Keratinocyte (primary cell): ENCODE measurements around the gene PRMT2. TPM values are rescaled to one million over a fixed set of nuclear protein-coding genes. Genes with fewer than 3 reads are reported as not detected.
"Not testable (repeated sequence)": the region's sequence is repeated elsewhere in the genome, so short reads cannot be mapped to it uniquely, and the experiment has no call there.

Experiments
- DNase-seq: peaks from one replicate; pipeline ENCODE4 v3.0.0-alpha.2; 2011; ENCODE audit warnings: low read depth, missing footprints, low spot score
- FAIRE-seq: peaks from 2 replicates; lab custom pipeline; 2011; peaks lifted over from hg19 to GRCh38; lab: Jason Lieb, UNC
- H2AFZ ChIP-seq: 2 replicates; pipeline ENCODE4 v1.6.0; 2012; ENCODE audit warnings: low read length, control low read depth, inconsistent platforms; ENCODE audit not compliant: control insufficient read depth
- H3K27ac ChIP-seq: 2 replicates; pipeline ENCODE4 v1.5.1; 2011; ENCODE audit warnings: low read length; ENCODE audit not compliant: control insufficient read depth, insufficient read depth
- H3K27me3 ChIP-seq: 3 replicates; pipeline ENCODE4 v1.6.0; 2011; ENCODE audit warnings: low read length; ENCODE audit not compliant: control insufficient read depth, insufficient read depth; ENCODE audit errors: extremely low read depth
- H3K36me3 ChIP-seq, 2 experiments: 2 replicates in 1 of 2; 3 replicates in 1 of 2; pipeline ENCODE4 v1.5.1; 2011; ENCODE audit warnings: low read length in 2 of 2, mild to moderate bottlenecking in 1 of 2; ENCODE audit not compliant: control insufficient read depth in 2 of 2, insufficient read depth in 2 of 2; ENCODE audit errors: extremely low read depth in 1 of 2
- H3K4me1 ChIP-seq: 3 replicates; pipeline ENCODE4 v1.5.1; 2011; ENCODE audit warnings: low read length; ENCODE audit not compliant: control insufficient read depth, insufficient read depth; ENCODE audit errors: extremely low read depth
- H3K4me2 ChIP-seq: 3 replicates; pipeline ENCODE4 v1.6.0; 2011; ENCODE audit warnings: low read depth, low read length; ENCODE audit not compliant: control insufficient read depth, insufficient read depth; ENCODE audit errors: extremely low read depth
- H3K4me3 ChIP-seq, 3 experiments: fragments of 200-600 bp in 1 of 3; sonication (generic) in 1 of 3; 2 replicates in 2 of 3; 3 replicates in 1 of 3; pipeline ENCODE4 v1.5.1; 2011 to 2016; ENCODE audit warnings: low read length in 3 of 3, mild to moderate bottlenecking in 3 of 3, control low read depth in 2 of 3, inconsistent platforms in 1 of 3, low read depth in 1 of 3, mixed read lengths in 1 of 3, mixed run types in 1 of 3, moderate library complexity in 1 of 3; ENCODE audit not compliant: control insufficient read depth in 2 of 3, insufficient read depth in 2 of 3; ENCODE audit errors: extremely low read depth in 1 of 3
- H3K79me2 ChIP-seq: 2 replicates; pipeline ENCODE4 v1.6.0; 2012; ENCODE audit warnings: low read length; ENCODE audit not compliant: control insufficient read depth, insufficient read depth
- H3K9ac ChIP-seq: 3 replicates; pipeline ENCODE4 v1.6.0; 2011; ENCODE audit warnings: low read length; ENCODE audit not compliant: control insufficient read depth, insufficient read depth; ENCODE audit errors: extremely low read depth
- H3K9me1 ChIP-seq: 3 replicates; pipeline ENCODE4 v1.6.0; 2011; ENCODE audit warnings: low read length; ENCODE audit not compliant: control insufficient read depth, insufficient read depth; ENCODE audit errors: extremely low read depth
- H3K9me3 ChIP-seq: 2 replicates; pipeline ENCODE4 v1.5.1; 2012; ENCODE audit warnings: low read depth, low read length; ENCODE audit not compliant: control insufficient read depth
- H4K20me1 ChIP-seq: 3 replicates; pipeline ENCODE4 v1.6.0; 2011; ENCODE audit warnings: low read length; ENCODE audit not compliant: control insufficient read depth, insufficient read depth; ENCODE audit errors: extremely low read depth
- dilution Hi-C: fragments of 300-500 bp; cut with MboI; formaldehyde crosslinking; loops from one replicate; pipeline ENCODE4 v1.7.0; 2020; ENCODE audit warnings: low sequenced_read_pairs; ENCODE audit not compliant: extremely low pct_ligation_motif_present
- polyA plus RNA-seq, 5 experiments: library from polyadenylated mRNA; depleted of rRNA in 3 of 5; stranded (reverse) in 3 of 5; stranded (forward) in 1 of 5; unstranded in 1 of 5; fragments of >200 nt; gene quantifications; 1 replicate in 1 of 5; 2 replicates in 3 of 5; 3 replicates in 1 of 5; pipeline versions ENCODE4 v1.2.1 to v1.2.3, GENCODE V29; 2011 to 2012; ENCODE audit warnings: missing spikeins in 2 of 5, low read depth in 1 of 5, low replicate concordance in 1 of 5

PRMT2 gene
- polyA plus RNA-seq, 1 donor (not counting 4 experiments of a cell fraction or from before 2014, with no cell fraction given): 97.3 TPM

- H3K9me3 ChIP-seq, H2AFZ ChIP-seq, dilution Hi-C loops, FAIRE-seq, H3K27me3 ChIP-seq, H3K9ac ChIP-seq, H3K36me3 ChIP-seq, H3K27ac ChIP-seq, H3K79me2 ChIP-seq, H3K4me1 ChIP-seq, H4K20me1 ChIP-seq, H3K9me1 ChIP-seq, H3K4me2 ChIP-seq, DNase-seq, H3K4me3 ChIP-seq: not testable (repeated sequence)
Measured at GRCh38 chr21:46699104-46699503, 63.6 kb downstream of the PRMT2 start.

Other genes with a start within 250 kb of the PRMT2 start
- gene DIP2A, start 176.8 kb upstream of the PRMT2 start, polyA plus RNA-seq: 35.4 to 41.6 TPM (median 36.2 TPM) in 3 replicates
- not detected in 3 replicates for gene S100B, start 30.6 kb upstream of the PRMT2 start, polyA plus RNA-seq